ENCODE data around the gene HDAC7.
"Not testable (repeated sequence)": the region's sequence is repeated elsewhere in the genome, so short reads cannot be mapped to it uniquely, and the experiment has no call there.

The HDAC7 gene

DNA sequence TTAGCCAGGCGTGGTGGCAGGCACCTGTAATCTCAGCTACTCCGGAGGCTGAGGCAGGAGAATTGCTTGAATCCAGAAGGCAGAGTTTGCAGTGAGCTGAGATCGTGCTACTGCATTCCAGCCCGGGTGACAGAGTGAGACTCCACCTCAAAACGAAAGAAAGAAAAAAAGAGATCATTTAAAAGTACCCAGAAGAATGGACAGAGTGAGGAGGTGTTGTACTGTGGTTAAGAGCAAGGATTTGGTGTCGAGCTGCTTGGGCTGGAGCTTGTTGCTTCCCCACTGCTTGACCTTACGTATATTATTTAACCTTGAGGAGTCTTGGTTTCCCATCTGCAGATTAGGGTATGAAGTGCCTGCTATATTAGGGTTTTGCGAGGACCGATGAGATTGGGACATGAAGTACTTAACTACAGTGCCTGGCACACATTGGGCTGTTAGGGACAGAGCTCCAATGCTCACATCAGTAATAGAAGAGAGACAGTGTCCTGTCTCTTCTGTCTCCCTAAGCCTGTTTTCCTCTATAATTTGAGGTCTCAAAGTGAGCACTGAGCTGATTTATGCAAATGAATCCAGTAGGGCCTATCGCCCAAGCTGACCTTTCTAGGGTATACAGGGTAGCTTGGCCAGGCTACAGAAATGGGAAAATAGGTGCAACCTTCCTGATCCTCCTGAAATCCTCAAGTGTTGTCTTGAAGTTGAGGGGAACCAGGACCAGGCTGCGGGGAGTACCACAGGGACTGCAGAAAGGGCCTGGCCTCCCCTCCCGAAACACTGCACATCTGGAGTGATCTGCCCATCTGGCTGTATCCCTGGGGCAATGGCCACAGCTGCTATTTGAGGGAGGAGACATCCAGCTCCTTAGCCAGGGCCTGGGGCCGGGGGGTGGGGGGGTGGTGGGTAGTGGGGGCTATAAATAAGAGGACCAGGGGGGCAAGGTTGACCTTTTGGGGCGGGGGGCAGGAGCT lies 8.6 kb upstream of the HDAC7 start:
- no peak for DNase-seq

DNA sequence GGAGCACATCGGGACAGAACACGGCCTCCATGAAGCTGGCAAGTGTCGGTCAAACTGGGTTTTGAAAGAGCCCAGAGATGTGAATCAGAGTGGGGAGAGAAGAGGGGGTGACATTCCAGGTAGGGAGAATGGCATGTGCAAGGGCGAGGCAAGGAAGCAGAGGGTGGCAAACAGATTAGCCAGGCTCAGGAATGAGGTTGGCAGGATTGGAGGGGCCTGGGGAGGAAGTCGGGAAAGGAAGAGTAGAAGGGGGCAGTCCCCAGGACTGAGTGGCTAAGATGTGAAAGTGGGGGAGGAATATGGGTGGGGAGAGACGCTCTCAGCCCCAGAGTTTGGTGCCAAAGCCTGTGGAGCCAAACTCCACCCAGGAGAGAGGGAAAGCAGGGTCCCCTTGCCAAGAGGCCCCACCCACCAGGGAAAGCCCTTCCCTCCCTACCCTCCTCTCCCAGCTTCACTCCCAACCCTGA lies 5.5 kb upstream of the HDAC7 start:
- no peak for DNase-seq

DNA sequence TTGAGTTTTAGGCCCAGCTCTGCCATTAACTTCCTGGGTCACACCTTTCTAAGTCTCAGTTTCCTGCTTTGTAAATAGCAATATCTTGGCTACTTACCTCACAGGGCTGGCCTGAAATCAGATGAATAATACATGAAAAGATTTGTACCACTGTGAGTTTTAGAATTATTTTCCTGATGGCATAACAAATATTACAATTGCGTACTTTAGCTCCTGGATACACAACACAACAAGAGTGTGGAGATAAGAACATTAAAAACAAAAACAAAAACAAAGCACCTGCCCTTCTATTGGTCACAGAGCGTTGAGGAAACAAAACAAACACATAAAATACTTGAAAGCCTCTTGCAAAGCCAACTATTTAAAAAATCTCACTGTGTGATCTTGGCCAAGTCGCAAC lies 4.9 kb upstream of the HDAC7 start:
- no peak for DNase-seq

DNA sequence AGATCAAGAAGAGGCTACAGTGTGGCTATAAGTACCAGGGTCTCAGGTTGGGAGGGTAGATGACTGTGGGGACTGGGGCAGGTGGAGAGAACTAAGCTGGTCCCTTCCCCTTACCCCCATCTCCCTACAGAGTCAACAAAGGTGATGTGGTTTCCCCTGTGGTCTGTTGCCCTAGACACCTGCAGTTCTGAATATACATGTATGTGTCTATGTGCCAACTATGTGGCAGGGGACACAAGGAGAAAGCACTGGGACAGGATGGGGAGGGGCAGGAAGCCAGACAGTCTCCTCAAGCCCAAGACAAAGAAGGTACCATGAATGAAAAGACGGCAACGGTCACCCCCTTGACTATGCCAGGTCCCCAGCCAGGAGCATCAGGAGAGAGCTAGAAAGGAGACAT lies 4.5 kb upstream of the HDAC7 start:
- peak in 5 of 6 experiments; percentile 24 to 68 (median 63) for DNase-seq

DNA sequence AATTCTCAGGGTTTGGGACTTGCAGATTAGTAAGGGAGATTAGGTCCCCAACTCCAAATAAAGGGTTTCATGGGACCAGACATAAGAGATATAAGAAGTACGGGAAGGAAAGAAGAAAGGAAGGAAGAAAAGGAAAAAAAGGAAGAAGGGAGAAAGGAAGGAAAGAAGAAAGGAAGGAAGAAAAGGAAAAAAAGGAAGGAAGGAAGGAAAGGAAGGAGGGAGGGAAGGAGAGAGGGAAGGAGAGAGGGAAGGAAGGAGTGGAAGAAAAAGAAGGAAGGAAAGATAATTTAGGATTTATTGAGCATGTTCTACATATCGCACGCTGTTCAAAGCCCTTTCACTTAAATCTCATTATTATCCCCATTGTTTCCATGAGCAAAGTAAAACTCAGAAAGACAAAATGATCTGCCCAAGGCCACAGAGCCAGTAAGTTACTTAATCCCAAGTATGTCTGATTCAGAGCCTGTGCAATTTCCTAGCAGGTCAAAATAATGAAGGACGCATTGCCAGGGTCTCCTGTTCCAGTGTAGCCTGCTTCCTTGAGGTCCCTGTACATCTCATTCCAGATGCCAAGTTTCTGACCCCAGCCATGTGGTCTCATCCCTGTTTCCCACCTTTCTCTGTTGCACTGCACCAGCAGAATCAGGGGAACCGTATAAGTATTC lies 3.9 kb upstream of the HDAC7 start:
- no peak for DNase-seq

DNA sequence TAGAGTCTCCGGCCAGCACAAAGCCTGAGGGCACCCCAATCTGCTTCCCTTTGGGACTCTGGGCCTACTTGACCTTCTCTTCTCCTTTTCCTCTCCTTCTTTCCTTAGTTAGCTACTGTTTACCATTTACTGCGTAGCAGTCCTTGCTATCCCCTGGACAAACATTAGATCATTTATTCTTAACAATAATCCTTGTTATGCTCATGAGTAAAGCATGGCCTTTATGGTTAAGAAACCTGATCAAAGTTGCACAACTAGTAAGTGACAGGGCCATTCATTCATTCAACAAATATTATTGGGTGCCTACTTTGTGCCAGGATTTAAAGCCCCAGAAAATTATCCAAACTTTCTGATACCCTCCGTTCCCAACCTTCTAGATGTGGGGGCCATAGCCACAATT lies 3.2 kb upstream of the HDAC7 start:
- no peak for DNase-seq

DNA sequence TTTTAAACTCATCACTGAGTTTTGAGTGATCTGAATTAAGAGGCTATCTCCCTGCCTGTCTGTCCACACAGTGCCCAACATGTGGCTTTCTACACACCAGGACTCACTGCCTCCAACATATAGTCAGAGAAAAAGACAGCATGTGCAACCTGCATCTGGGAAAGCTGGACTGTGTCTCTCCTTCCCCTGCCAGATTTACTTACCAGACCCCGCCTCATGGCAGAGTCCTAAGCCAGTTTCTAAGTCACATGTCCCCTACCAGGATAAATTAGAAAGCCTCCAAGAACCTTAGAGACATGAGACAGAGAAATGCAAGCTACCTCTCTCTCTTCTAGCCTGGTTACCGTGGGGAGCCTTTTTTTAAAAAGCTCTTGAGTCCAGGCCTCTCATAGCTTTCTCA lies 2.7 kb upstream of the HDAC7 start:
- no peak for DNase-seq

DNA sequence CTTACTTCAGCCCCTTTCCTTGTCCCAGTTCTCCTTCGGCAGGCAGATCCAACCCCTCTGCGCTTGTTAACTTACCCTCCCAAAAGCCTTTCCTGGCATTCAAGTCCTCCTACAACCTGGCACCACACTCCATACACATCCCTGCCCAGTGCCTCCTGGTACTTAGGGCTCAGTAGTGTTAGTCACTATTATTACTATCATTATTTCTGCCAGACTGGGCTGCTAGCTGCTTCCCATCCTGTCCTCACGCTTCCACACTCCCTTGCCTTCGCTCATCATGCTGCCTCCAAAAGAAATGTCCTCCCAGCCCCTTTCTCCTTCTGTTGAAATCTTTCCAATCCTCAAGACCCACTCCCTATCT lies 1.6 kb upstream of the HDAC7 start:
- DNase-seq = no peak

DNA sequence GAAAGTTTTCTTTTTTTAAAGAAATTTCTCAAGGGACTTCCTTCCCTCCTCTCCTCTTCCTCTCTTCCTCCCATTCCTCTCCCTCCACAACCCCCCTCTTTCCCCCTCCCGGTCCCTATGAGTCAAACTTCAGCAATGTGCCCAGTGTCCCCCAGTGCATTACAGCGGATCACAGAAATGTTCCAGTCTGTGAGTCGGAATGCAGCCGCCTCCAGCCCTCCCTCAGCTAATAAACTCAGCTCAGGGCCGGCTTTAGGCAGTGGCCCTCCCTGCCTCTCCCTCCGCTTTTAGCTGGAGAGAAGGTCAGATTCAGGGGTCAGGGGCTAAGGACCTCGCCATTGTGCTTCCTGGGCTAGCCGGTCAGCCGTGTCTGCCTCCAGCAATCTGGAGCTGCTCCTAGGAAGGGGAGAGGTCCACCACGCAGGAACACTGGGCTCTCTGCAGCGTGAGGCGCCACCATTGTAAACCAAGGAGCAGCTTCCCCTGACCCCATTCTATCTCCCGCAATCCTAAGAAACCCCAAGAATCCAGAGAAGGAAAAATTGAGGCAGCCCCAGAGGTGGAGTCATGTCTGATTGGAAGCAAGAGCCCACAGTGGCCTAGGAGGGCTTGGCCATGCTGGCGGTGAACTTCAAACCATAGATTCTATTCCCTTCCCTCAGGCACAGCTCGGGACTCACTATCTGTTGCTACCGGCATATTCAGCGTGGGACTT lies 1.1 kb upstream of the HDAC7 start:
- peak in 1 of 6 experiments; percentile 18 for DNase-seq

DNA sequence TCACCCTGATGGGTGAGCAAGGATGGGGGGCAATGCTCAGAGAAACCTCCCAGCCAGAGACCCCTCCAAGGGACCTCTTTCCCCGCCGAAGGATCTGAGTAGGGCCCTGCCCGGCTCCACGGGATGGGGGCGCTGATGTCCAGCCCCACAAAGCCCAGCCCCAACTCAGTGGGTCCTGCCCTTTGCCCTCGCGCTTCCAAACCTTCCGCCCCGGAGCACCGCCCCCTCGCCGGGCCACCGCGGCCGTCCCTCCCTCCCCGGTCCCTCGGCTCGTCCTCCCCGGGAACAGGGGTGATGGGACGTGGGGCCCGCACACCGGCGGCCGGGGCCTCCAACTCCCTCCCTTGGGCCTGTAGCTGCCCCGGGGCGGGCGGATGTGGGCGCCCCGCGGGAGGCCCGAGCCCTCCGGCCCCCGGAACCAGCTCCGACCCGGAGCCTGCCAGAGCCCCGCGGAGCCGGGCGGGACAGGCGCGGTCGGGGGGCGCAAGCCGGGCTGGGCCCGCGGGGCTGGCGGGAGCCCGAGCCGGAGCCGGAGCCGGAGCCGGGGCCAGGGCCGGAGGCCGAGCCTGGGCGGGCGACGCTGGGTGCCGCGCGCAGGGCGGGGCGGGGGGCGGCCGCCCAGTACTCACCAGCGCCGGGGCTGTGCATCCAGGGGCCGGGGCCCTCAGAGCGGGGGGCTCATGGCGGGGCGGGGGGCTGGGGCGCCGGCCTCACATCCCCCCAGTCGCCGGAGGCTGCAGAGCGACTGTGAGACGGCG lies 386 bp downstream of the HDAC7 start:
- DNase-seq = peak in 4 of 6 experiments; percentile 15 to 42 (median 34)

DNA sequence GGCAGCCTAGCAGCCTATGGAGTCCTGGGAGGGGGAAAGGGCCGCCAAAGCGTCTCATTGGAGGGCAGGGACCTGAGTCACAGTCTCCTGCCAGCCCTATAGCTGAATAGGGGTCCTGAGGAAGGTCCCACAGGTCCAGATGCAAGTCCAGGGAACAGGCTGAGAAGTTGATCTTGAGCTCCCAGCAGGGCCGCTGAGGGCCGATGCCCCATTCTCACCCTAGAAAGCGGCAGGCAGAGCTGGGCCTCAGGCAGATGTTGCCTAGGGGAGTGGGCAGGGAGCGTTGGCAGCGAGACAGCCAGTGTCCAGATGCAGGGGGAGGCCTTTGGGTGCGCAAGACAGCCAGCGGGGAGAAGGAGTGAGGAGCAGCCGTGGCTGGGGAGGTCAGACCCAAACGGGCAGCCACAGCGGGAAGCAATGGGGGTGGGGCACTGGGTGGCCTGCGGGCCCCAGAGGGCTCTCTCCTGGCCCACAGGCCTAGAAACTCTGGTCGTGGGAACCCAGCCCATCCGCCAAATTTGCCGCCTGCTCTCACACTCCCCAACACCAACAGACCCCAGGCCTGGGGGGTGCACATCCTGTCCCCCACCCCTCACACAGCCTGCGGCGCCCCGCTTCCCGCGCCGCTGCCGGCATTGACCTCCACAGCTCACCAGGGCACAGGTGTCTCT lies 1.1 kb downstream of the HDAC7 start:
- DNase-seq = peak in 3 of 6 experiments; percentile 24 to 49 (median 40)

DNA sequence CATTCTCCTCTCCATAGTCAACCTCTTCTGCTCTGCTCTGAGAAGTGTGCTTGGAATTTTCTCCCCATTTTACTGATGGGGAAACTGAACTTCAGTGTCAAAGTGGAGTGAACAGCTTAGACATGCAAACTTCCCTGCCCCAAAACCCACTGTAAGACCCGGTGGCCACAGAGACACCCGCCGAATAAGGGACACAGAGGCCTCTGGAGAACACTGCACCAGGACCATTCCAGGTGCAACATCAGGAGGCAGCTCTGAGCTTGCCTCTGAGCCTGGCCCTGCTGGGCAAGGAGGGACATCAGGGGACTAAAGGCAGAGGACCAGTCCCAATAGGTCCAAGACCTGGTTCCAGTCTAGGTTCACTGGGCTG lies 1.7 kb downstream of the HDAC7 start:
- DNase-seq = no peak

DNA sequence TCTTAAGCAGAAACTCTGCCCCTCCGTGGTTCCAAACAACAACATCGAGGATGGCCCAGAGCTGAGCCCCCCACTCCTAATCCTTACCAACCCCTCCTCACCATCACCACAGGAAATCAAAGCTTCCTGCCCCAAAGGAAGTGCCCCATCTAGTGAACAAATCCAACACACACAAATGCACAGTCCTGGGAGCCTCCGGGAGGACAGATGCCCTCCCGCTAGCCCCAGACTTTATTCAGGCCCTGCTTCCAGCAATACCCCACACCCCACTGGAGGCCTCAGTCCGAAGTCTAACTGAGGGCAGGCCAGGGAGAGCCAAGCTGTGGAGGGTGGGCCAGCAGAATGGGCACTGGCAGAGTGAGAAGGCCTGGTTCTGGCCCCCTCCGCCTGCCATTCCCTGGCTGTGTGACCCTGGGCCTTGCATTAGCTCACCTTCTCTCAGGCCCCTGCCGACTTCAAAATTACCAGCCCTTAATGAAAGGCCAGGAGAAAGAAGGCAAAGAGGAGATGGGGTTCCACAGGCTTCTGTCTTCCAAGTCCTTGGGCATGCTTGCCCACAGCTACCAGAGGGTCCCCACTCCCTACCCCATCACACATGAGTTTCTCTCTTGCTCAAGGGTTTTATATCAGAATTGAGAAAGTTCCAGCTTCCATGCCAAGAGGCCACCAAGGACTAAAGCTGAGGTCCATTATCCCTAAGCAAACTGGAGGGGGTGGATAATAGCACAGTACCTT lies 2.3 kb downstream of the HDAC7 start:
- DNase-seq = peak in 1 of 6 experiments; percentile 26

DNA sequence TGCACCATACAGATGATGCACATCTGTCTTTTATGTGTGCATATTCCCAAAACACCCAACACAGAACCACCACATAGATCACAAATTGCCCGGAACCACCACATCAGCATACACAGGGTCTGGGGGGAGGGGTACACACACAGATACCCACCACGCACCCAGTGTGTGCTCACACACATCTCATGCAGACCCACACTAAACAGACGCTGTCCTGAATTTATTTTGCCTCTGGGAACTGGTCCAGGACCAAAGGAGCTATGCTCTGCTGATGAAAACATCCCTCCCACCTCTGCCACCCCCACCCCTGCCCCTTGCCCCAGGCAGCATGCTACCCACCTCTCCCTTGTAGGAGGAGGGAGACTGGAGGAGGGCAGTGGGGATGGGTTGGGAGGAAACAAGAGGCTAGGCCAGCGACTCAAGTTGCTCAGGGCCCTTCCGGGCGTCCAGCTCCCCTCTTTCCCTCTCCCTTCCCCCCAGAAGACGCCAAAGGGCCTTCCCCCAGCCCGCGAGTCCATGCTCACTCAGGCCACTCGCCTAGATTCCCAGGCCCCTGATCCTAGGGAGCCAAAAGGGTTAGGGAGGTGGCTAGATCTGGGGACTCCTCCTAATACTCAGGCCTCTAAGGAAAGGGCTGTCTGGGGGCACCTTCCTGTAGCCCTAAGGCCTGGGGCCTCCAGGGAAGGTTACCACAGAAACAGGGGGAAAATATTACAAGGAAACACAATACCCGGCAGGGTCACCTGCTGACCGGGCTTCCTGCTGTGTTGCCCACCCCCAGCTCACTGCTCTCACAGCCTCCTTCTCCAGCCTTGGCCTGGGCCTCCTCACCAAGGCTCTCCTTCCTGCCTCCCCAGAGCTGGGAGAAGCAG lies 3.1 kb downstream of the HDAC7 start:
- no peak for DNase-seq

DNA sequence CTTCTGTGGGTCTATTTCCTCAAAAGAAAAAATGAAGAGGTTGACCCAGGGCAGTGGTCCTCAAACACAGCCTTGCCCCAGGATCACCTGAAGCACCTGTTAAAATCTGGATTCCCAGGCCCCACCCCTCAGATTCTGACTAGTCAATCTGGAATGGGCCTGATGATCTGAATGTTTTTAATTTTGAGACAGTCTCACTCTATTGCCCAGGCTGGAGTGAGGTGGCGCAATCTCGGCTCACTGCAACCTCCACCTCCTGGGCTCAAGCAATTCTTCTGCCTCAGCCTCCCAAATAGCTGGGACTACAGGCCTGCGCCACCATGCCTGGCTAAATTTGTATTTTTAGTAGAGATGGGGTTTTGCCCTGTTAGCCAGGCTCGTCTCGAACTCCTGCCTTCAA lies 4.3 kb downstream of the HDAC7 start:
- DNase-seq = not testable (repeated sequence)

DNA sequence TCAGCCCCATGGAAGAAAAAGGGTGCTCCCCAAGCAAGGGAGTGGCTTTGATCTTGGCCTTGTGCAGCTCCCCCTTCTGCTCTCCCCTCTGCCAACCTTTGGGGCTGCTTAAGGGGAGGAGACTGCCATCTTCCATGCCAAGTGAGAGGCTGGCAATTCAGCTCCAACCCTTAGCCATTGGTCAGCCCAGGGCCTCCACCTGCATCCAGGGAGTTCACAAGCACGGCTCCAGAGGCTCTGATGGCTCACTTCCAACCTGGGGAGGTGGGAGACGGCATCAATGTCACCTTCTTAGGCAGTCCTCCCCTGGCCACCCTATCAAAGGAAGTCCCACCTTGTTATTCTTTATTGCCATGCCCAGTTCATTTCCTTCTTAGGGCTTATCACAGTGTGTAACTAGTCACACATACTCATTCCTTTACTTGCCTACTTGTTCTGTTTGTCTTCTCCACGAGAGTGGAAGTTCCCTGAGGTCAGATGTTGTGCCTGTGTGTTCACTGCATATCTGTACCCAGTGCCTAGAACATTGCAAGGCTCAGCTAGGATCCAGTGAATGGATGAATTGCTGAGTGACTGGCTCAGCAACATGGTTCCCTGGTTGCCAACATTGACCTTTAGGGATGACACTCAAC lies 5.0 kb downstream of the HDAC7 start:
- no peak for DNase-seq

DNA sequence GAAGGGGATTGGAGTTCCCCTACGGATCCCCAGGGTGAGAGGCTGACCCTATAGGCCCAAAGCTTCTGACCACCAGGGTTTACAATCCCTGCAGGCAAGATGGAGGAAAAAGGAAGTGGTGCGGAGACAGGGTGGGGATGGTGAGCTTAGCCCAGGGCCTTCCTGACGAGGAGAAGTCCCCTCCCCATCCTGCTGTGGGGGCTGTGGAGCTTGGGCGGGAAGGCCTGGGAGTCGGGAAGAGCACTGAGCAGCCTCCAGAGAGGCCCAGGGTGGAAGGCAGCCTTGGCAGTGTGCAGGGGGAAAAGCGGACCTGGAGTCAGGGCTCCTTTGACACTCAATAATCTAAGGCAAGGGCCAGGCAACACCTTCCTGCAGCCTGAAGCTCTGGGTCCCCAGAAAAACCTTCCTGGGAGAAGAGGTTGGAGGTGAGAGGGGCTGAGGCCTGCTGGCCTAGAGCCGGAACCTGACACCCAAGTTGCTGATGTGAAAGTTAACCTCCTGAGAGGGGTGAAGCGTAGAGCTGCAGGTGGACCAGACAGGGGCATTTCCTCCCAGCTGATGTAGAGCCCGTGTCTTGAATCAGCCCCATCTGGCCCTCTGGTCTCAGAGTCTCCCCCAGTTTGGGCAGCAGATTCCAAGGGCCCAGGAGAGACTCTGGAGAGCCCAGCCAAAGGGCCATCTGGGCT lies 6.0 kb downstream of the HDAC7 start:
- DNase-seq = peak in 2 of 6 experiments; percentile 26 to 35

DNA sequence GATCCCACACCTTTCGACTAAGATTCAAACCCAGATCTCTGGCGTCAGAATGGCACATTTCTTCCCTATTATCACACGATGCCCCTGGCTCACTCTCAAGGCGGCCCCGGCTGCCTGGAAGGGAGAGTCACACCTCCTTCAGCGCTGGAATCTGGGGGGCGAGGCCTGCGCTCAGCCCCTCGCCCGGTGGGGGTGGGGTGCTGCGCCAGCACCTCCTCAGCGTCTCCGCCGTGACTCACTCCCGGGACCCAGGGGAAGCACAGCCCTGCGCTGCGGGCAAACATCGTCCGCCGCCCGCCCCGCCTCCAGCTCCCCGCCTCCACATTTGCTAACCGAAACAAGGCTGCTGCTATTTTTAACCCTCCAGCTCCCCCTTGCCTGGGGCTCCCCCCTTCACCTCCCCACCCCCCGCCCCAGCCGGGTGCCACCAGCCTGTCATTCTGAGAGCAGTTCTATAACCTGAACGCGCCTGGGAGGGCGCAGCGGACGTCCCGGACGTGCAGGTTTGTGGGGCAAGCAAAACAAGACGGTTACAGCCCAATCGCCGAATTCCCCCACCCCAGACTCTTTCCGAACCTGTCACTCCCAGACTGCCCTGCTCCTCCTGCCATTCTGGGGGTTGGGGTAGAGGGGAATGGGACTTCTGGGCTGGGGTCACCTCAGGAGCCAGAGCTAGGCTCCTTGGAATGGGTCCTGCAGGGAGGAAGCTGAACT lies 6.7 kb downstream of the HDAC7 start:
- peak; percentile 89 to 92 (median 92) for DNase-seq

All from stimulated activated naive CD4-positive, alpha-beta T cell (primary cell).